ENCODE measurements around the gene SIK3. TPM values are rescaled to one million over a fixed set of nuclear protein-coding genes. Genes with fewer than 3 reads are reported as not detected.

The SIK3 gene
- total and polyA plus RNA-seq, 2 experiments from 2014 or later, result 6.1 to 33.9 TPM

DNA sequence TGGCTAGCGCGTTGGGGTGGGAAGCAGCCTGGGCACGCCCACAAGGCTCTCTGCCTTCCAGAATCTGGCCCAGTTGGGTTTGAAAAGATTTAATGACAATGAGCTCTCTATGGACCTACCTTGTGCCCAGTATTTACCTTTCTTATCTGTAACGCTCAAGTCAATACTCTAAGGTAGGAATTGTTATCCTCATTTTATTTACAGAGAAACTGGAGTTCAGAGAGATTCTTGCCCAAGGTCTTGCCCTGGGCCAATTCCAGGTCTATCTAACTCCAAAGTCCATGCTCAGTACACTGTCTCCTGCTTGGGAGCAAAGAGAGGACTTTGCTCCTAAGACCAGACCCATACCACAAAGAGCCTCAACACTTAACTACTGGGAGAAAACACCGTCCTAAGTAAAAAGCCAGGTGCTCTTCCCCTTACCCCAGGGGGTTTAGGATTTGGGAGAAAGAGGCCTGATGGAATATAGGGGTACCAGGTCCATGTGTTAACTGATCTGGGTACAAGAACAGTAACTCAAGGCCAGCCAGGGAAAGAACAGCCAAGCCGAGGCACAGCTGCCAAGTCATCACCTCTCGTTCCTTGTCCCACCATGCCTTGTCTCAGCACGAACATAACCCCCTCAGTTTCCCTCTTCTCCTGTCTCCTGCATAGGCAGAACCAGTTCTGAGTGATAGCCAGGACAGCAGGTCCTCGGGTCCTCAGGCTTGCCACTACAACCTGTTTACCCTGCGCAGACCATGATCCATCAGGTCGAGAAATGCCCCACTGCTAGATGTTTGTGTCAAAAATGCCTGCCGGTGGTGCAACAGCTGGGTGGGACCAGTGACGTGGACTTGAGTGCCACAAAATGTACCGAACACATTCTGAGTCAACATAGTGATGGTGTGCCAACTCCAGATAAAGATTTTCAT lies 289.7 kb downstream of the SIK3 start (continued):
- TF ChIP-seq NANOG (IDR thresholded peaks at IDR 0.05; ENCODE audit: borderline replicate concordance) (no peak), ZNF331 (CRISPR knock-in tag; IDR thresholded peaks at IDR 0.05; ENCODE audit: low read depth) (no peak), ZNF114 (CRISPR knock-in tag; IDR thresholded peaks at IDR 0.05) (no peak)
- TF ChIP-seq, protein P1, sequence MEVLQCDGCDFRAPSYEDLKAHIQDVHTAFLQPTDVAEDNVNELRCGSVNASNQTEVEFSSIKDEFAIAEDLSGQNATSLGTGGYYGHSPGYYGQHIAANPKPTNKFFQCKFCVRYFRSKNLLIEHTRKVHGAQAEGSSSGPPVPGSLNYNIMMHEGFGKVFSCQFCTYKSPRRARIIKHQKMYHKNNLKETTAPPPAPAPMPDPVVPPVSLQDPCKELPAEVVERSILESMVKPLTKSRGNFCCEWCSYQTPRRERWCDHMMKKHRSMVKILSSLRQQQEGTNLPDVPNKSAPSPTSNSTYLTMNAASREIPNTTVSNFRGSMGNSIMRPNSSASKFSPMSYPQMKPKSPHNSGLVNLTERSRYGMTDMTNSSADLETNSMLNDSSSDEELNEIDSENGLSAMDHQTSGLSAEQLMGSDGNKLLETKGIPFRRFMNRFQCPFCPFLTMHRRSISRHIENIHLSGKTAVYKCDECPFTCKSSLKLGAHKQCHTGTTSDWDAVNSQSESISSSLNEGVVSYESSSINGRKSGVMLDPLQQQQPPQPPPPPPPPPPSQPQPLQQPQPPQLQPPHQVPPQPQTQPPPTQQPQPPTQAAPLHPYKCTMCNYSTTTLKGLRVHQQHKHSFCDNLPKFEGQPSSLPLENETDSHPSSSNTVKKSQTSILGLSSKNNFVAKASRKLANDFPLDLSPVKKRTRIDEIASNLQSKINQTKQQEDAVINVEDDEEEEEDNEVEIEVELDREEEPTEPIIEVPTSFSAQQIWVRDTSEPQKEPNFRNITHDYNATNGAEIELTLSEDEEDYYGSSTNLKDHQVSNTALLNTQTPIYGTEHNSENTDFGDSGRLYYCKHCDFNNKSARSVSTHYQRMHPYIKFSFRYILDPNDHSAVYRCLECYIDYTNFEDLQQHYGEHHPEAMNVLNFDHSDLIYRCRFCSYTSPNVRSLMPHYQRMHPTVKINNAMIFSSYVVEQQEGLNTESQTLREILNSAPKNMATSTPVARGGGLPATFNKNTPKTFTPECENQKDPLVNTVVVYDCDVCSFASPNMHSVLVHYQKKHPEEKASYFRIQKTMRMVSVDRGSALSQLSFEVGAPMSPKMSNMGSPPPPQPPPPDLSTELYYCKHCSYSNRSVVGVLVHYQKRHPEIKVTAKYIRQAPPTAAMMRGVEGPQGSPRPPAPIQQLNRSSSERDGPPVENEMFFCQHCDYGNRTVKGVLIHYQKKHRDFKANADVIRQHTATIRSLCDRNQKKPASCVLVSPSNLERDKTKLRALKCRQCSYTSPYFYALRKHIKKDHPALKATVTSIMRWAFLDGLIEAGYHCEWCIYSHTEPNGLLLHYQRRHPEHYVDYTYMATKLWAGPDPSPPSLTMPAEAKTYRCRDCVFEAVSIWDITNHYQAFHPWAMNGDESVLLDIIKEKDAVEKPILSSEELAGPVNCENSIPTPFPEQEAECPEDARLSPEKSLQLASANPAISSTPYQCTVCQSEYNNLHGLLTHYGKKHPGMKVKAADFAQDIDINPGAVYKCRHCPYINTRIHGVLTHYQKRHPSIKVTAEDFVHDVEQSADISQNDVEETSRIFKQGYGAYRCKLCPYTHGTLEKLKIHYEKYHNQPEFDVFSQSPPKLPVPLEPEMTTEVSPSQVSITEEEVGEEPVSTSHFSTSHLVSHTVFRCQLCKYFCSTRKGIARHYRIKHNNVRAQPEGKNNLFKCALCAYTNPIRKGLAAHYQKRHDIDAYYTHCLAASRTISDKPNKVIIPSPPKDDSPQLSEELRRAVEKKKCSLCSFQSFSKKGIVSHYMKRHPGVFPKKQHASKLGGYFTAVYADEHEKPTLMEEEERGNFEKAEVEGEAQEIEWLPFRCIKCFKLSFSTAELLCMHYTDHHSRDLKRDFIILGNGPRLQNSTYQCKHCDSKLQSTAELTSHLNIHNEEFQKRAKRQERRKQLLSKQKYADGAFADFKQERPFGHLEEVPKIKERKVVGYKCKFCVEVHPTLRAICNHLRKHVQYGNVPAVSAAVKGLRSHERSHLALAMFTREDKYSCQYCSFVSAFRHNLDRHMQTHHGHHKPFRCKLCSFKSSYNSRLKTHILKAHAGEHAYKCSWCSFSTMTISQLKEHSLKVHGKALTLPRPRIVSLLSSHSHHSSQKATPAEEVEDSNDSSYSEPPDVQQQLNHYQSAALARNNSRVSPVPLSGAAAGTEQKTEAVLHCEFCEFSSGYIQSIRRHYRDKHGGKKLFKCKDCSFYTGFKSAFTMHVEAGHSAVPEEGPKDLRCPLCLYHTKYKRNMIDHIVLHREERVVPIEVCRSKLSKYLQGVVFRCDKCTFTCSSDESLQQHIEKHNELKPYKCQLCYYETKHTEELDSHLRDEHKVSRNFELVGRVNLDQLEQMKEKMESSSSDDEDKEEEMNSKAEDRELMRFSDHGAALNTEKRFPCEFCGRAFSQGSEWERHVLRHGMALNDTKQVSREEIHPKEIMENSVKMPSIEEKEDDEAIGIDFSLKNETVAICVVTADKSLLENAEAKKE (CRISPR knock-in tag; IDR thresholded peaks at IDR 0.05), result no peak
- TF ChIP-seq, protein P2, sequence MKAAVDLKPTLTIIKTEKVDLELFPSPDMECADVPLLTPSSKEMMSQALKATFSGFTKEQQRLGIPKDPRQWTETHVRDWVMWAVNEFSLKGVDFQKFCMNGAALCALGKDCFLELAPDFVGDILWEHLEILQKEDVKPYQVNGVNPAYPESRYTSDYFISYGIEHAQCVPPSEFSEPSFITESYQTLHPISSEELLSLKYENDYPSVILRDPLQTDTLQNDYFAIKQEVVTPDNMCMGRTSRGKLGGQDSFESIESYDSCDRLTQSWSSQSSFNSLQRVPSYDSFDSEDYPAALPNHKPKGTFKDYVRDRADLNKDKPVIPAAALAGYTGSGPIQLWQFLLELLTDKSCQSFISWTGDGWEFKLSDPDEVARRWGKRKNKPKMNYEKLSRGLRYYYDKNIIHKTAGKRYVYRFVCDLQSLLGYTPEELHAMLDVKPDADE (IDR thresholded peaks at IDR 0.05), result no peak

GRCh38 chr11:116807601-116808261 lies 290.5 kb downstream of the SIK3 start:
- no peak for ATAC-seq
- no peaks in the 10 kb centered on the region; the same call in 2 of the 3 replicates for H3K4me1 Mint-ChIP-seq
- Histone ChIP-seq H3K36me3 (ENCODE audit: insufficient read depth) (no peaks in the 10 kb centered on the region), H3K4me1 (ENCODE audit: insufficient read depth) (no peaks in the 10 kb centered on the region), H3K27ac (ENCODE audit: low read depth) (no peak overlapping the region), H2AFZ (no peak overlapping the region), H3K79me2 (replicated peaks; ENCODE audit: insufficient read depth) (no peaks in the 10 kb centered on the region), H3K4me2 (no peak overlapping the region), H4K20me1 (replicated peaks; ENCODE audit: insufficient read depth) (no peaks in the 10 kb centered on the region), H3K4me3 (no peak overlapping the region), H3F3A (replicated peaks; ENCODE audit: low read depth) (no peaks in the 10 kb centered on the region), H3K9me2 (ENCODE audit: insufficient read depth) (no peaks in the 10 kb centered on the region), H3K27me3 (ENCODE audit: insufficient read depth) (no peaks in the 10 kb centered on the region)
- no peak overlapping the region for H3K4me3 Mint-ChIP-seq
- no peaks in the 10 kb centered on the region for H3K36me3 Mint-ChIP-seq (ENCODE audit: low read depth)
- no peaks in the 10 kb centered on the region for H3K27me3 Mint-ChIP-seq (ENCODE audit: insufficient read depth, low read depth, poor library complexity)
- DNase-seq (ENCODE audit: low spot score), result no peak
- no peak overlapping the region for H3K27ac Mint-ChIP-seq
- H3K9me3 Mint-ChIP-seq, result no peaks in the 10 kb centered on the region
- TF ChIP-seq, protein P1 (CRISPR knock-in tag; IDR thresholded peaks at IDR 0.05), result no peak

Measured in GM23338 (cell line).